WTC11 (cell line): ENCODE results near the gene RBP7. TPM values are rescaled to one million over a fixed set of nuclear protein-coding genes. Genes with fewer than 3 reads are reported as not detected.

Experiments used
- ATAC-seq: fragments of 200-7000 bp; cut with Tn5 transposase; 2 replicates; pipeline ENCODE4 v1.10.0; 2021; ENCODE audit warnings: mild to moderate bottlenecking, moderate library complexity
- Bru-seq: library from RNA; stranded (reverse); fragments of 400-500 nt; gene quantifications from one replicate; lab custom pipeline; 2021; lab: Mats Ljungman, UMichigan
- CTCF ChIA-PET: fragments of 300-600 bp; sonication (Branson Sonifier 250); formaldehyde crosslinking; loops from one replicate; lab custom pipeline; 2021; ENCODE audit warnings: antibody characterized with exemption; lab: Charles Lee
- POLR2A ChIA-PET: fragments of 350-600 bp; sonication (Branson Sonifier 250); formaldehyde crosslinking; loops from one replicate; lab custom pipeline; 2021; ENCODE audit warnings: antibody characterized with exemption; lab: Charles Lee
- DNase-seq: peaks from one replicate; pipeline ENCODE4 v3.0.0; 2021; ENCODE audit warnings: low spot score
- H3K27ac Mint-ChIP-seq: 2 replicates; pipeline ENCODE4 v1.8.0; 2021; ENCODE audit warnings: mixed read lengths
- H3K27me3 Mint-ChIP-seq: 2 replicates; pipeline ENCODE4 v1.8.0; 2021; ENCODE audit warnings: low read depth, mild to moderate bottlenecking, moderate library complexity, mixed read lengths
- H3K36me3 Mint-ChIP-seq: 2 replicates; pipeline ENCODE4 v1.8.0; 2021; ENCODE audit warnings: mixed read lengths
- H3K4me1 Mint-ChIP-seq: 2 replicates; pipeline ENCODE4 v1.8.0; 2022; ENCODE audit warnings: mixed read lengths
- H3K4me3 Mint-ChIP-seq: 2 replicates; pipeline ENCODE4 v1.8.0; 2021; ENCODE audit warnings: mild to moderate bottlenecking, moderate library complexity, mixed read lengths
- H3K9me3 Mint-ChIP-seq: 2 replicates; pipeline ENCODE4 v1.8.0; 2021; ENCODE audit warnings: mixed read lengths
- ESRRA ChIP-seq: sonication (generic); formaldehyde crosslinking; IDR thresholded peaks from 2 replicates; pipeline ENCODE4 v1.8.1; 2022; ENCODE audit warnings: mild to moderate bottlenecking, missing genetic modification reagents, borderline replicate concordance
- FOXJ3 ChIP-seq: sonication (generic); formaldehyde crosslinking; IDR thresholded peaks from 2 replicates; pipeline ENCODE4 v1.9.0; 2021; ENCODE audit warnings: missing genetic modification reagents, mild to moderate bottlenecking, borderline replicate concordance
- FOXK1 ChIP-seq: sonication (generic); formaldehyde crosslinking; IDR thresholded peaks from 2 replicates; pipeline ENCODE4 v1.8.0; 2022; ENCODE audit warnings: mild to moderate bottlenecking, moderate library complexity, missing genetic modification reagents
- GRHL2 ChIP-seq: fragments of 250-450 bp; sonication (Bioruptor Pico); IDR thresholded peaks from 2 replicates; pipeline ENCODE4 v1.8.0; 2022; ENCODE audit warnings: mild to moderate bottlenecking, moderate library complexity; ENCODE audit not compliant: insufficient replicate concordance, severe bottlenecking
- HMGA2 ChIP-seq: fragments of 250-450 bp; sonication (Bioruptor Pico); IDR thresholded peaks from 2 replicates; pipeline ENCODE4 v1.4.0; 2021; ENCODE audit warnings: mild to moderate bottlenecking, moderate library complexity
- JUN ChIP-seq: sonication (generic); formaldehyde crosslinking; IDR thresholded peaks from 2 replicates; pipeline ENCODE4 v1.8.0; 2023; ENCODE audit warnings: mild to moderate bottlenecking, missing genetic modification reagents
- KAT7 ChIP-seq: sonication (generic); formaldehyde crosslinking; IDR thresholded peaks from 2 replicates; pipeline ENCODE4 v1.8.1; 2023; ENCODE audit warnings: missing genetic modification reagents, mild to moderate bottlenecking, borderline replicate concordance
- MXD4 ChIP-seq: fragments of 250-450 bp; sonication (Bioruptor Pico); IDR thresholded peaks from 2 replicates; pipeline ENCODE4 v1.8.0; 2021; ENCODE audit warnings: mild to moderate bottlenecking, moderate library complexity, borderline replicate concordance
- OVOL2 ChIP-seq: fragments of 250-450 bp; sonication (Bioruptor Pico); IDR thresholded peaks from 2 replicates; pipeline ENCODE4 v1.9.0; 2021; ENCODE audit warnings: mild to moderate bottlenecking, borderline replicate concordance
- SMAD4 ChIP-seq: sonication (generic); formaldehyde crosslinking; IDR thresholded peaks from 2 replicates; pipeline ENCODE4 v1.8.0; 2022; ENCODE audit warnings: mild to moderate bottlenecking, missing genetic modification reagents
- TEAD4 ChIP-seq: sonication (generic); formaldehyde crosslinking; IDR thresholded peaks from 2 replicates; pipeline ENCODE4 v1.8.0; 2022; ENCODE audit warnings: mild to moderate bottlenecking, missing genetic modification reagents
- ZBTB21 ChIP-seq: sonication (generic); formaldehyde crosslinking; IDR thresholded peaks from 2 replicates; pipeline ENCODE4 v1.8.1; 2023; ENCODE audit warnings: mild to moderate bottlenecking, missing genetic modification reagents, borderline replicate concordance
- ZNF138 ChIP-seq: sonication (generic); formaldehyde crosslinking; conservative IDR thresholded peaks from 2 replicates; pipeline ENCODE4 v1.8.1; 2022; ENCODE audit warnings: mild to moderate bottlenecking, moderate library complexity, missing genetic modification reagents
- ZNF671 ChIP-seq: fragments of 250-450 bp; sonication (Bioruptor Pico); IDR thresholded peaks from 2 replicates; pipeline ENCODE4 v1.8.0; 2021; ENCODE audit warnings: mild to moderate bottlenecking
- long read RNA-seq, 3 experiments: library from RNA in 1 of 3; library from capped mRNA in 1 of 3; library from polyadenylated mRNA in 1 of 3; unstranded in 2 of 3; stranded (forward) in 1 of 3; transcript quantifications; one replicate each; pipeline ENCODE4 v2.0.0, GENCODE V29; 2021
- total RNA-seq: library from RNA; stranded (reverse); gene quantifications from 3 replicates; pipeline ENCODE4 v1.2.3, GENCODE V29; 2021
- TF ChIP-seq, protein P1 (sequence below): sonication (generic); formaldehyde crosslinking; IDR thresholded peaks from 2 replicates; pipeline ENCODE4 v1.8.0; 2022; ENCODE audit warnings: mild to moderate bottlenecking, missing genetic modification reagents
- TF ChIP-seq, protein P2 (sequence below): sonication (generic); formaldehyde crosslinking; IDR thresholded peaks from 2 replicates; pipeline ENCODE4 v1.8.0; 2022; ENCODE audit warnings: missing genetic modification reagents
- TF ChIP-seq, protein P3 (sequence below): fragments of 250-450 bp; sonication (Bioruptor Pico); conservative IDR thresholded peaks from 2 replicates; pipeline ENCODE4 v1.9.0; 2021; ENCODE audit warnings: mild to moderate bottlenecking

Gene RBP7
- 3.2 to 4.9 TPM (median 4.3 TPM) in 3 replicates for total RNA-seq
- percentile 21 among the genes with signal in this experiment for Bru-seq, nascent RNA
- long read RNA-seq, experiment 1, partial matches to known transcripts: 0 of 3 reads
- long read RNA-seq, experiment 1, other reads (novel, unspliced or antisense): 0 of 3 reads
- long read RNA-seq, experiment 2, transcript RBP7-201 (4 exons, 636 nt): major isoform, 7 of 8 reads
- long read RNA-seq, experiment 2, partial matches to known transcripts: 0 of 8 reads
- long read RNA-seq, experiment 2, other reads (novel, unspliced or antisense): 1 of 8 reads
- long read RNA-seq, experiment 3: 0 reads

DNA sequence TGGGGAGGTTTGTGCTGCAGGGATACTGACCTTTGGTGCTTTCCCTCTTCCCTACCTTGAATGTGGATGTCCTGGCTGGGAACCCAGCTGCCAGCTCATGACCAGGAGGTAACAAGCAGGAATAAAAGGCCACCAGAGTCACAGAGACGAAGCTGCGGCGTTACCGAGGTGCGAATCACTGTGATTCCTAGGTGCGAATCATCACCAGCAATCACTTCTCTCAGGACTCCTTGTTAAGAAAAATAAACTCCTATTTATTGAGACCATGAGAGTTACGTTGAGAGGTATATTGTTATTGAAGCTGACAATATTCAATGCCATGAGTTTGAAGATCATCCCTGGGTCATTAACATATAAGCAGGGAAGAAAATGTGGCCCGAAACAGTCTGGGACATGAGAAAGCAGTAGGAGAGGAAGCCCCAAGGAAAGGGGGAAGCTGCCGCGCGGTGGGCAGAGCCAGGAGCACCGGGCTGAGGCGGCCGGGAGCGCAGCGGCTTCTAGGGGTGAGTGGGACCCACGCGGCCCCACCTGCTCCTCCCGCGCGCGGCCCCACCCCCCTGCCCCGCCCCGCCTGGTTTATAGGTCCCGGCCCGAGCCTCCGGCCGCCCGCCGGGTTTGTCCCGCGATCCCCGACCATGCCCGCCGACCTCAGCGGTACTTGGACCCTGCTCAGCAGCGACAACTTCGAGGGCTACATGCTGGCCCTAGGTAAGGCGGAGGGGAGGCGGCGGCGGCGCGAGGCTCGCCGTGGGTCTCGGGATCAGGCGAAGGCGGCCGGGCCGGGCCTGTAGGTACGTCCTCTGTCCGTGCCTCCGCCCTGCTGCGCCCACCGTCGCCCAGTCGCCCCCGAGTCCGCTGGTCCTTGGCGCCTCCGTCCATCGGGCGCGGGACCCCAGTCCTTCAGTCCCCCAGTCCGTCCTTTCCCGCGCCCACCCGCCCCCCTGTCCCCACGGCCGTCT, at the start of gene RBP7:
Gene RBP7 (plus strand): TSS at position 605 of the 959 bp plus-strand sequence. CDS start 31 bp downstream, at position 636.
- DNase-seq: peak; percentile 56
- Mint-ChIP-seq H3K9me3 (no peaks in the 10 kb centered on the region), H3K4me3 (peak within 1 kb of the TSS; percentile 80), H3K27ac (no peak within 1 kb of the TSS), H3K36me3 (no peaks in the 10 kb centered on the region), H3K4me1 (peaks cover 4% of the 10 kb centered on the region; the same call in 1 of the 2 replicates), H3K27me3 (peaks cover 55% of the 10 kb centered on the region)
- TF ChIP-seq, protein P1, sequence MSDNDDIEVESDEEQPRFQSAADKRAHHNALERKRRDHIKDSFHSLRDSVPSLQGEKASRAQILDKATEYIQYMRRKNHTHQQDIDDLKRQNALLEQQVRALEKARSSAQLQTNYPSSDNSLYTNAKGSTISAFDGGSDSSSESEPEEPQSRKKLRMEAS (CRISPR knock-in tag): peak; percentile 43; the same call in 1 of the 2 replicates
- TF ChIP-seq ZNF671 (CRISPR knock-in tag): no peak
- ChIA-PET CTCF (interaction anchor here (0.7 kb wide), 1 partner anchor 18 kb away, joined by 3 read pairs; no protein-coding TSS in a partner anchor), POLR2A (no interaction called here)
- peak; percentile 77 for ATAC-seq

DNA sequence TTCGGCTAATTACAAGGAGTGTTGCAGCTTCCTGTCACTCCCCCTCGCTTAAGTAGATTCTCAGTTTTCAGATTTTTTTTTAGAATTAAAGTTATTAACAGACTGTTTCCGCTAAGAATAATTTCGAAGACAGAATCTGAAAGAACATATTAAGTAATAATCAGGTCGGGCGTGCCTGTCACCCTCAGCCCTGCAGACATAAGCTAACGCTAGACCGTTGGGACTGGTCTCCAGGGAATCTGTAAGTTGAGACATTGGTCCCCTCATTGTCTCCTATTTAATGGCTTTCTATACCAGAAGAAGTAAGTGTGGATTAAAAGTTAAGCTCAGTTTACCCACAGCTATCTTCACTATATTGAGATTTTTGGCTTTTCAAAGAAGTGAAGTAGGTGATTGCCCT, 39.3 kb upstream of the RBP7 start:
- ATAC-seq: no peak
- no peak overlapping the region for H3K27ac Mint-ChIP-seq
- no peaks in the 10 kb centered on the region for H3K9me3 Mint-ChIP-seq
- ChIA-PET POLR2A (no interaction called here), CTCF (interaction anchor here (0.8 to 1.2 kb wide), 2 partner anchors 419 to 499 kb away, joined by 3 to 4 read pairs; no protein-coding TSS in a partner anchor)
- peaks cover 10% of the 10 kb centered on the region for H3K4me1 Mint-ChIP-seq
- TF ChIP-seq, protein P2, sequence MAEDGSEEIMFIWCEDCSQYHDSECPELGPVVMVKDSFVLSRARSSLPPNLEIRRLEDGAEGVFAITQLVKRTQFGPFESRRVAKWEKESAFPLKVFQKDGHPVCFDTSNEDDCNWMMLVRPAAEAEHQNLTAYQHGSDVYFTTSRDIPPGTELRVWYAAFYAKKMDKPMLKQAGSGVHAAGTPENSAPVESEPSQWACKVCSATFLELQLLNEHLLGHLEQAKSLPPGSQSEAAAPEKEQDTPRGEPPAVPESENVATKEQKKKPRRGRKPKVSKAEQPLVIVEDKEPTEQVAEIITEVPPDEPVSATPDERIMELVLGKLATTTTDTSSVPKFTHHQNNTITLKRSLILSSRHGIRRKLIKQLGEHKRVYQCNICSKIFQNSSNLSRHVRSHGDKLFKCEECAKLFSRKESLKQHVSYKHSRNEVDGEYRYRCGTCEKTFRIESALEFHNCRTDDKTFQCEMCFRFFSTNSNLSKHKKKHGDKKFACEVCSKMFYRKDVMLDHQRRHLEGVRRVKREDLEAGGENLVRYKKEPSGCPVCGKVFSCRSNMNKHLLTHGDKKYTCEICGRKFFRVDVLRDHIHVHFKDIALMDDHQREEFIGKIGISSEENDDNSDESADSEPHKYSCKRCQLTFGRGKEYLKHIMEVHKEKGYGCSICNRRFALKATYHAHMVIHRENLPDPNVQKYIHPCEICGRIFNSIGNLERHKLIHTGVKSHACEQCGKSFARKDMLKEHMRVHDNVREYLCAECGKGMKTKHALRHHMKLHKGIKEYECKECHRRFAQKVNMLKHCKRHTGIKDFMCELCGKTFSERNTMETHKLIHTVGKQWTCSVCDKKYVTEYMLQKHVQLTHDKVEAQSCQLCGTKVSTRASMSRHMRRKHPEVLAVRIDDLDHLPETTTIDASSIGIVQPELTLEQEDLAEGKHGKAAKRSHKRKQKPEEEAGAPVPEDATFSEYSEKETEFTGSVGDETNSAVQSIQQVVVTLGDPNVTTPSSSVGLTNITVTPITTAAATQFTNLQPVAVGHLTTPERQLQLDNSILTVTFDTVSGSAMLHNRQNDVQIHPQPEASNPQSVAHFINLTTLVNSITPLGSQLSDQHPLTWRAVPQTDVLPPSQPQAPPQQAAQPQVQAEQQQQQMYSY (CRISPR knock-in tag): no peak
- TF ChIP-seq OVOL2 (CRISPR knock-in tag): no peak
- no peak for TF ChIP-seq HMGA2 (CRISPR knock-in tag)
- no peak for TF ChIP-seq GRHL2 (CRISPR knock-in tag)
- no peak for TF ChIP-seq TEAD4
- TF ChIP-seq ZBTB21 (CRISPR knock-in tag): no peak
- no peak for TF ChIP-seq FOXJ3 (CRISPR knock-in tag)
- TF ChIP-seq JUN (CRISPR knock-in tag): no peak
- TF ChIP-seq, protein P3, sequence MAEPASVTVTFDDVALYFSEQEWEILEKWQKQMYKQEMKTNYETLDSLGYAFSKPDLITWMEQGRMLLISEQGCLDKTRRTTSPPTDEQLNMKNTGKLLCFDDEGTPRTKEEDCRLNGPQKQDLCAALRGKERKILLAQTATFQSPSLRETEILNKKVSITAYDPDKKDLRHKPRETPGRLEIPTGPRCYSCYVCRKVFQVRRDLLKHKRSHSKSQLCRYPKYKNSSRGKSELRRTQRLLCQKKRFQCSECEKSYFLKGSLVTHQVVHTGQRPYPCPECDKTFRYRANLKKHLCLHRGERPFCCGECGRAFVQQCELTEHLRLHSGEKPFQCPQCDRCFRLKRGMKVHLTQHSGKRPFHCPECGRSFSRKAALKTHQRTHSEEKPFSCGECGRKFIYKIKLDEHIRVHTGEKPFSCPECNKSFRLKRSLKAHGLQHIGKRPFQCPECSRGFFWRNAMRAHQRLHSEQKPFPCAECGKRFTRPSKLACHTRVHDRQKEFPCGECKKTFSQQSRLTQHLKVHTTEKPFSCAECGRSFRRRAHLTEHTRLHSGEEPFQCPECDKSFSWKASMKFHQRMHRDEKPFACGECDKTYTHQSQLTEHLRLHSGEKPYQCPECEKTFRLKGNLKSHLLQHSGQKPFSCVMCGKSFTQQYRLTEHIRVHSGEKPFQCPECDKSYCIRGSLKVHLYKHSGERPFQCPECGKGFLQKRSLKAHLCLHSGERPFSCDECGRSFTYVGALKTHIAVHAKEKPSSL (CRISPR knock-in tag): no peak
- H3K36me3 Mint-ChIP-seq: no peaks in the 10 kb centered on the region
- DNase-seq: no peak
- no peaks in the 10 kb centered on the region for H3K27me3 Mint-ChIP-seq
- no peak overlapping the region for H3K4me3 Mint-ChIP-seq

DNA sequence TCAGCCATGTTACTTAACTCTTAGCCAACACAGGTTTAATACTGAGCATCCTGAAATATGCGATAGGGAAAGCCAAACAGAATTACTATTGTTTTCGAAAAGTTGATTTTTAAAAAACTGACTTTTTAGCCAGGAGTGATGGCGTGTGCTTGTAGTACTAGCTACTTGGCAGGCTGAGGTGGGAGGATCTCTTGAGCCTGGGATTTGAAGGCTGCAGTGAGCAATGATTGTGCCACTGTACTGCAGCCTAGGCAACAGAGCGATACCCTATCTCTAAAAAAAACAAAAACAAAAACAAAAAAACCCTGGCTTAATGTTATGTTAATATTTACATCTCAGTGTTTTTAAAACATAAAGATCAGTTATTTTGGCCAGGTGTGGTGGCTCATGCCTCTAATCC, 37.0 kb upstream of the RBP7 start:
- Mint-ChIP-seq H3K27me3 (no peaks in the 10 kb centered on the region), H3K4me1 (peaks cover 10% of the 10 kb centered on the region), H3K36me3 (no peaks in the 10 kb centered on the region), H3K4me3 (no peak overlapping the region), H3K9me3 (no peaks in the 10 kb centered on the region), H3K27ac (no peak overlapping the region)
- CTCF ChIA-PET: interaction anchor here (1.7 kb wide), 1 partner anchor 9 kb away, joined by 18 read pairs; no protein-coding TSS in a partner anchor
- no peak for DNase-seq
- POLR2A ChIA-PET: interaction anchor here (1.0 kb wide), 1 partner anchor 9 kb away, joined by 3 read pairs; no protein-coding TSS in a partner anchor
- ATAC-seq: no peak
- TF ChIP-seq SMAD4 (CRISPR knock-in tag) (no peak), ZNF138 (CRISPR knock-in tag) (no peak), KAT7 (CRISPR knock-in tag) (no peak), MXD4 (CRISPR knock-in tag) (no peak), ESRRA (CRISPR knock-in tag) (no peak), TEAD4 (no peak), FOXK1 (CRISPR knock-in tag) (no peak)
- TF ChIP-seq, protein P2 (CRISPR knock-in tag): no peak
